Liver (tissue), 3 donors: ENCODE measurements around the gene BCL2L1.
"Not testable (repeated sequence)": the region's sequence is repeated elsewhere in the genome, so short reads cannot be mapped to it uniquely, and the experiment has no call there.

ENCODE experiments used
- JUND ChIP-seq, 2 donors: IDR thresholded peaks; 2 replicates each; pipeline ENCODE4 v1.6.1; 2016; ENCODE audit warnings: antibody characterized with exemption in 2 of 2
- RAD21 ChIP-seq, 2 donors: IDR thresholded peaks; 2 replicates each; pipeline ENCODE4 v1.6.1; 2016; ENCODE audit warnings: antibody characterized with exemption in 2 of 2, mild to moderate bottlenecking in 2 of 2
- RXRA ChIP-seq, 2 donors: IDR thresholded peaks; 2 replicates each; pipeline ENCODE4 v1.6.1; 2017 to 2018; ENCODE audit warnings: antibody characterized with exemption in 2 of 2, mild to moderate bottlenecking in 1 of 2
- SP1 ChIP-seq: IDR thresholded peaks from 2 replicates; pipeline ENCODE4 v1.6.1; 2018; ENCODE audit warnings: antibody characterized with exemption, mild to moderate bottlenecking
- TAF1 ChIP-seq: conservative IDR thresholded peaks from 2 replicates; pipeline ENCODE4 v1.6.1; 2016; ENCODE audit warnings: antibody characterized with exemption, mild to moderate bottlenecking
- YY1 ChIP-seq: IDR thresholded peaks from 2 replicates; pipeline ENCODE4 v1.6.1; 2016; ENCODE audit warnings: antibody characterized with exemption, mild to moderate bottlenecking
- TF ChIP-seq, protein P1 (sequence below): fragments of 150-350 bp; IDR thresholded peaks from 2 replicates; pipeline ENCODE4 v1.5.1; 2017; ENCODE audit warnings: improper control_type of control experiment, low read depth, low read length; ENCODE audit not compliant: missing input control
- TF ChIP-seq, protein P2 (sequence below): IDR thresholded peaks from 2 replicates; pipeline ENCODE4 v1.6.1; 2016; ENCODE audit warnings: antibody characterized with exemption
- TF ChIP-seq, protein P3 (sequence below): IDR thresholded peaks from 2 replicates; pipeline ENCODE4 v1.6.1; 2016; ENCODE audit warnings: antibody characterized with exemption, mild to moderate bottlenecking
- TF ChIP-seq, protein P4 (sequence below): IDR thresholded peaks from 2 replicates; pipeline ENCODE4 v1.6.1; 2016; ENCODE audit warnings: antibody characterized with exemption
- TF ChIP-seq, protein P5 (sequence below): IDR thresholded peaks from 2 replicates; pipeline ENCODE4 v1.6.1; 2016; ENCODE audit warnings: antibody characterized with exemption
- donor health status: healthy.
- donor health status: healthy.

DNA sequence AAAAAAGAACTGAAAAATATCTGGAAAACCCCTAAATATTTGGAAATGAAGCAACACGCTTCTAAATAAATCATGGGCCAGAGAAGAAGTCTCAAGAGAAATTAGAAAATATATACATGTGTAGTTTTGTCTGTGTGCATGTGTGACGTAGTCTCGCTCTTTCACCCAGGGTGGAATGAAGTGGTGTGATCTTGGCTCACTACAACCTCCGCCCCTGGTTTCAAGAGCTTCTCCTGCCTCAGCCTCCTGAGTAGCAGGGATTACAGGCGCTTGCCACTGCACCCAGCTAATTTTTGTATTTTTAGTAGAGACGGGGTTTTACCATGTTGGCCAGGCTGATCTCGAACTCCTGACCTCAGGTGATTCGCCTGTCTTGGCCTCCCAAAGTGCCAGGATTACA is 96.1 kb downstream of the BCL2L1 start:
- TF ChIP-seq, protein P1, sequence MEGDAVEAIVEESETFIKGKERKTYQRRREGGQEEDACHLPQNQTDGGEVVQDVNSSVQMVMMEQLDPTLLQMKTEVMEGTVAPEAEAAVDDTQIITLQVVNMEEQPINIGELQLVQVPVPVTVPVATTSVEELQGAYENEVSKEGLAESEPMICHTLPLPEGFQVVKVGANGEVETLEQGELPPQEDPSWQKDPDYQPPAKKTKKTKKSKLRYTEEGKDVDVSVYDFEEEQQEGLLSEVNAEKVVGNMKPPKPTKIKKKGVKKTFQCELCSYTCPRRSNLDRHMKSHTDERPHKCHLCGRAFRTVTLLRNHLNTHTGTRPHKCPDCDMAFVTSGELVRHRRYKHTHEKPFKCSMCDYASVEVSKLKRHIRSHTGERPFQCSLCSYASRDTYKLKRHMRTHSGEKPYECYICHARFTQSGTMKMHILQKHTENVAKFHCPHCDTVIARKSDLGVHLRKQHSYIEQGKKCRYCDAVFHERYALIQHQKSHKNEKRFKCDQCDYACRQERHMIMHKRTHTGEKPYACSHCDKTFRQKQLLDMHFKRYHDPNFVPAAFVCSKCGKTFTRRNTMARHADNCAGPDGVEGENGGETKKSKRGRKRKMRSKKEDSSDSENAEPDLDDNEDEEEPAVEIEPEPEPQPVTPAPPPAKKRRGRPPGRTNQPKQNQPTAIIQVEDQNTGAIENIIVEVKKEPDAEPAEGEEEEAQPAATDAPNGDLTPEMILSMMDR, result not testable (repeated sequence)
- not testable (repeated sequence) for TF ChIP-seq JUND (IDR thresholded peaks at IDR 0.05); RAD21 (IDR thresholded peaks at IDR 0.05); TAF1; YY1; SP1; RXRA (IDR thresholded peaks at IDR 0.05)
- TF ChIP-seq, protein P2, sequence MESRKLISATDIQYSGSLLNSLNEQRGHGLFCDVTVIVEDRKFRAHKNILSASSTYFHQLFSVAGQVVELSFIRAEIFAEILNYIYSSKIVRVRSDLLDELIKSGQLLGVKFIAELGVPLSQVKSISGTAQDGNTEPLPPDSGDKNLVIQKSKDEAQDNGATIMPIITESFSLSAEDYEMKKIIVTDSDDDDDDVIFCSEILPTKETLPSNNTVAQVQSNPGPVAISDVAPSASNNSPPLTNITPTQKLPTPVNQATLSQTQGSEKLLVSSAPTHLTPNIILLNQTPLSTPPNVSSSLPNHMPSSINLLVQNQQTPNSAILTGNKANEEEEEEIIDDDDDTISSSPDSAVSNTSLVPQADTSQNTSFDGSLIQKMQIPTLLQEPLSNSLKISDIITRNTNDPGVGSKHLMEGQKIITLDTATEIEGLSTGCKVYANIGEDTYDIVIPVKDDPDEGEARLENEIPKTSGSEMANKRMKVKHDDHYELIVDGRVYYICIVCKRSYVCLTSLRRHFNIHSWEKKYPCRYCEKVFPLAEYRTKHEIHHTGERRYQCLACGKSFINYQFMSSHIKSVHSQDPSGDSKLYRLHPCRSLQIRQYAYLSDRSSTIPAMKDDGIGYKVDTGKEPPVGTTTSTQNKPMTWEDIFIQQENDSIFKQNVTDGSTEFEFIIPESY, result not testable (repeated sequence)
- TF ChIP-seq, protein P3, sequence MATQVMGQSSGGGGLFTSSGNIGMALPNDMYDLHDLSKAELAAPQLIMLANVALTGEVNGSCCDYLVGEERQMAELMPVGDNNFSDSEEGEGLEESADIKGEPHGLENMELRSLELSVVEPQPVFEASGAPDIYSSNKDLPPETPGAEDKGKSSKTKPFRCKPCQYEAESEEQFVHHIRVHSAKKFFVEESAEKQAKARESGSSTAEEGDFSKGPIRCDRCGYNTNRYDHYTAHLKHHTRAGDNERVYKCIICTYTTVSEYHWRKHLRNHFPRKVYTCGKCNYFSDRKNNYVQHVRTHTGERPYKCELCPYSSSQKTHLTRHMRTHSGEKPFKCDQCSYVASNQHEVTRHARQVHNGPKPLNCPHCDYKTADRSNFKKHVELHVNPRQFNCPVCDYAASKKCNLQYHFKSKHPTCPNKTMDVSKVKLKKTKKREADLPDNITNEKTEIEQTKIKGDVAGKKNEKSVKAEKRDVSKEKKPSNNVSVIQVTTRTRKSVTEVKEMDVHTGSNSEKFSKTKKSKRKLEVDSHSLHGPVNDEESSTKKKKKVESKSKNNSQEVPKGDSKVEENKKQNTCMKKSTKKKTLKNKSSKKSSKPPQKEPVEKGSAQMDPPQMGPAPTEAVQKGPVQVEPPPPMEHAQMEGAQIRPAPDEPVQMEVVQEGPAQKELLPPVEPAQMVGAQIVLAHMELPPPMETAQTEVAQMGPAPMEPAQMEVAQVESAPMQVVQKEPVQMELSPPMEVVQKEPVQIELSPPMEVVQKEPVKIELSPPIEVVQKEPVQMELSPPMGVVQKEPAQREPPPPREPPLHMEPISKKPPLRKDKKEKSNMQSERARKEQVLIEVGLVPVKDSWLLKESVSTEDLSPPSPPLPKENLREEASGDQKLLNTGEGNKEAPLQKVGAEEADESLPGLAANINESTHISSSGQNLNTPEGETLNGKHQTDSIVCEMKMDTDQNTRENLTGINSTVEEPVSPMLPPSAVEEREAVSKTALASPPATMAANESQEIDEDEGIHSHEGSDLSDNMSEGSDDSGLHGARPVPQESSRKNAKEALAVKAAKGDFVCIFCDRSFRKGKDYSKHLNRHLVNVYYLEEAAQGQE, result not testable (repeated sequence)
- TF ChIP-seq, protein P4, sequence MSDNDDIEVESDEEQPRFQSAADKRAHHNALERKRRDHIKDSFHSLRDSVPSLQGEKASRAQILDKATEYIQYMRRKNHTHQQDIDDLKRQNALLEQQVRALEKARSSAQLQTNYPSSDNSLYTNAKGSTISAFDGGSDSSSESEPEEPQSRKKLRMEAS, result not testable (repeated sequence)
- TF ChIP-seq, protein P5, sequence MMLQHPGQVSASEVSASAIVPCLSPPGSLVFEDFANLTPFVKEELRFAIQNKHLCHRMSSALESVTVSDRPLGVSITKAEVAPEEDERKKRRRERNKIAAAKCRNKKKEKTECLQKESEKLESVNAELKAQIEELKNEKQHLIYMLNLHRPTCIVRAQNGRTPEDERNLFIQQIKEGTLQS, result not testable (repeated sequence)
